ENCODE measurements around the gene TTLL10. TPM values are rescaled to one million over a fixed set of nuclear protein-coding genes. Genes with fewer than 3 reads are reported as not detected.

Gene TTLL10
- total and polyA plus RNA-seq, 2 of the 8 experiments (the other 6 are each of a cell fraction or from before 2014, with no cell fraction given), result 1.1 to 1.7 TPM

- TF ChIP-seq SIX5 (IDR thresholded peaks at IDR 0.05; ENCODE audit: low read depth, low read length) (no peak), ASH2L (IDR thresholded peaks at IDR 0.05; ENCODE audit: low read length) (no peak), CTBP2 (IDR thresholded peaks at IDR 0.05; ENCODE audit: borderline replicate concordance, insufficient read depth, insufficient read length, low read length) (no peak), SIN3A (conservative IDR thresholded peaks at IDR 0.05 in 1 of 2, IDR thresholded peaks at IDR 0.05 in 1 of 2; ENCODE audit: low read depth in 1 of 2, low read length in 2 of 2) (no peak)
Measured at GRCh38 chr1:1245817-1246576, 72.3 kb downstream of the TTLL10 start (continued).

All from H1 (cell line).